Lung (tissue), 12 donors: Measurements from ENCODE around the gene NUDT9. TPM values are rescaled to one million over a fixed set of nuclear protein-coding genes. Genes with fewer than 3 reads are reported as not detected.
"Not testable (repeated sequence)": the region's sequence is repeated elsewhere in the genome, so short reads cannot be mapped to it uniquely, and the experiment has no call there.

Experiments used
- ATAC-seq: fragments of 200-7000 bp; cut with Tn5 transposase; one replicate; pipeline ENCODE4 v1.9.1; 2020; ENCODE audit warnings: moderate number of reproducible peaks; ENCODE audit not compliant: insufficient read depth, low FRiP score
- DNase-seq, 3 donors: peaks; one replicate each; pipeline ENCODE4 v3.0.0-alpha.2; 2013 to 2017
- H3K27ac ChIP-seq, 2 donors: one replicate each; pipeline ENCODE4 v1.5.1; 2013; ENCODE audit warnings: mild to moderate bottlenecking in 2 of 2, moderate library complexity in 2 of 2, control low read depth in 1 of 2, inconsistent platforms in 1 of 2, low read depth in 1 of 2, low read length in 1 of 2
- H3K27me3 ChIP-seq, 3 donors: one replicate each; pipeline ENCODE4 v1.5.1; 2013; ENCODE audit warnings: low read length in 2 of 3; ENCODE audit not compliant: control insufficient read depth in 3 of 3, insufficient read depth in 3 of 3
- H3K36me3 ChIP-seq, 4 donors: one replicate each; pipeline ENCODE4 v1.5.1; 2013; ENCODE audit warnings: low read length in 4 of 4, mild to moderate bottlenecking in 1 of 4, moderate library complexity in 1 of 4; ENCODE audit not compliant: control insufficient read depth in 4 of 4, insufficient read depth in 4 of 4
- H3K4me1 ChIP-seq, 5 donors: one replicate each; pipeline ENCODE4 v1.5.1; 2013; ENCODE audit warnings: low read length in 5 of 5, mild to moderate bottlenecking in 2 of 5, moderate library complexity in 1 of 5; ENCODE audit not compliant: control insufficient read depth in 5 of 5, insufficient read depth in 5 of 5
- H3K4me3 ChIP-seq: one replicate; pipeline ENCODE4 v1.5.1; 2013; ENCODE audit warnings: mild to moderate bottlenecking, control low read depth, moderate library complexity
- H3K9ac ChIP-seq, 2 donors: one replicate each; pipeline ENCODE4 v1.5.1; 2013; ENCODE audit warnings: low read length in 2 of 2, control low read depth in 1 of 2; ENCODE audit not compliant: insufficient read depth in 1 of 2
- H3K9me3 ChIP-seq, 4 donors: one replicate each; pipeline ENCODE4 v1.5.1; 2013; ENCODE audit warnings: low read length in 3 of 4, mild to moderate bottlenecking in 1 of 4, moderate library complexity in 1 of 4; ENCODE audit not compliant: control insufficient read depth in 4 of 4, insufficient read depth in 3 of 4
- WGBS, 2 donors: extraction: QIAGEN DNeasy Blood & Tissue Kit; methylation state at CpG; one replicate each; pipeline ENCODE4 v1.1.7; 2013; 5-methylcytosine and 5-hydroxymethylcytosine counted together
- polyA plus RNA-seq, 2 donors: library from polyadenylated mRNA; stranded (reverse); fragments of 200-250 nt; gene quantifications; one replicate each; pipeline ENCODE4 v1.2.1, GENCODE V29; 2013
- total RNA-seq, 2 donors: library from RNA; depleted of rRNA in 1 of 2; stranded (reverse); fragments of >200 nt in 1 of 2; gene quantifications; one replicate each; pipeline ENCODE4 v1.2.1, GENCODE V29; 2014 to 2021
- TF ChIP-seq, protein P1 (sequence below): IDR thresholded peaks from 2 replicates; pipeline ENCODE4 v1.5.1; 2012; ENCODE audit warnings: mild to moderate bottlenecking; ENCODE audit errors: control extremely low read depth, extremely low read depth
- donor health status: control.
- donor health status: control.
- donor health status: Bipolar disorder and iron deficiency.
- donor health status: healthy.
- donor health status: DM: yes; HTN: yes; CAD: no.

Gene NUDT9
- total and polyA plus RNA-seq, 4 donors, result 20.1 to 72.8 (median 32.6) TPM

DNA sequence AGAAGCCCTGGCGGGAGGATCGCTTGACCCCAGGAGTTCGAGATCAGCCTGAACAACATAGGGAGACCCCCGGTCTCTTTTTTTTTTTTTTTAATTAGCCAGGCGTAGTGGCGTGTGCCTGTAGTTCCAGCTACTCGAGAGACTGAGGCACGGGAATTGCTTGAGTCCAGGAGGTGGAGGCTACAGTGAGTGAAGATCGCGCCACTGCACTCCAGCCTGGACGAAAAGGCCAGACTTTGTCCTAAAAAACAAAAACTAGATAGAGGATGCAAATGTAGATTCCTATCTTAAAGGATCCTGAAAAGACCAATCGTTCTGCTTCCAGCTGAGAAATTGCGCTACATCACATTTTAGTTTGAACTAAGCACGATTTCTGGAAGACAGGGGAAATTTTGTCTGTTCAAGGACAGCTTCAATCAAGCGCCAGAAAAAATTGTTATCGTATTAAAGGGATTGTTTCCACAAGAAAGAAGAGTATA, 30.8 kb upstream of the NUDT9 start:
- ATAC-seq (peak; percentile 25), DNase-seq (no peak)
- Histone ChIP-seq H3K9me3 (peaks cover 0 to 3% (median under 1%) of the 10 kb centered on the region in 4 donors), H3K27ac (peak overlapping the region; percentile 77), H3K4me3 (peak overlapping the region; percentile 39), H3K4me1 (peaks cover 0 to 11% (median 7%) of the 10 kb centered on the region in 5 donors), H3K9ac (peak overlapping the region; percentile 84 to 90), H3K36me3 (peaks cover 0 to 7% (median under 1%) of the 10 kb centered on the region in 4 donors), H3K27me3 (no peaks in the 10 kb centered on the region)
- TF ChIP-seq, protein P1, sequence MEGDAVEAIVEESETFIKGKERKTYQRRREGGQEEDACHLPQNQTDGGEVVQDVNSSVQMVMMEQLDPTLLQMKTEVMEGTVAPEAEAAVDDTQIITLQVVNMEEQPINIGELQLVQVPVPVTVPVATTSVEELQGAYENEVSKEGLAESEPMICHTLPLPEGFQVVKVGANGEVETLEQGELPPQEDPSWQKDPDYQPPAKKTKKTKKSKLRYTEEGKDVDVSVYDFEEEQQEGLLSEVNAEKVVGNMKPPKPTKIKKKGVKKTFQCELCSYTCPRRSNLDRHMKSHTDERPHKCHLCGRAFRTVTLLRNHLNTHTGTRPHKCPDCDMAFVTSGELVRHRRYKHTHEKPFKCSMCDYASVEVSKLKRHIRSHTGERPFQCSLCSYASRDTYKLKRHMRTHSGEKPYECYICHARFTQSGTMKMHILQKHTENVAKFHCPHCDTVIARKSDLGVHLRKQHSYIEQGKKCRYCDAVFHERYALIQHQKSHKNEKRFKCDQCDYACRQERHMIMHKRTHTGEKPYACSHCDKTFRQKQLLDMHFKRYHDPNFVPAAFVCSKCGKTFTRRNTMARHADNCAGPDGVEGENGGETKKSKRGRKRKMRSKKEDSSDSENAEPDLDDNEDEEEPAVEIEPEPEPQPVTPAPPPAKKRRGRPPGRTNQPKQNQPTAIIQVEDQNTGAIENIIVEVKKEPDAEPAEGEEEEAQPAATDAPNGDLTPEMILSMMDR, result no peak
- 12 to 24% methylated on average over 16 of the region's 16 CpGs for WGBS, 2 donors

DNA sequence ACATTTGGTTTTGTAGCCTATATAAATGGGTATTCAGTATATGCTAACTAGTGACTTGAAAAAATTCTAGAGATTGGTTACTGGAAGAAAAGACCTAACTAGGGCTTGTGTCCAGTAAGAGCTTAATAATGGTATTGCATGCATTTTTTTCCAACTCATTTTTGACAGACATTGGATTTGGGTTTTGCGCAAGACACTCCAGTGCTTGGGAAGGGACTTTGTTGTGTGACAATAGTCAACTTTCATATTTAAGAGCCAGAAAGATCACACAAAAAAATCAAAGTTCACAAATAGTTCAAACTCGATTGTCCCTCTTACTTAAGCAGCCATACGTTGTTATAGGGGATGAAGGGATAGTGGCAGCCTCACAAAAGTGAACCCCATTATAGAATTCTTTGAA, 30.2 kb upstream of the NUDT9 start:
- DNase-seq, result no peak
- Histone ChIP-seq H3K4me3 (no peak overlapping the region), H3K9ac (no peak overlapping the region), H3K27ac (no peak overlapping the region), H3K27me3 (no peaks in the 10 kb centered on the region), H3K9me3 (peaks cover 0 to 3% (median under 1%) of the 10 kb centered on the region in 4 donors), H3K36me3 (peaks cover 0 to 7% (median under 1%) of the 10 kb centered on the region in 4 donors), H3K4me1 (peaks cover 0 to 11% (median 4%) of the 10 kb centered on the region in 5 donors)
- TF ChIP-seq, protein P1, result no peak
- no peak for ATAC-seq
- 71 to 83% methylated on average over 3 of the region's 3 CpGs for WGBS, 2 donors

DNA sequence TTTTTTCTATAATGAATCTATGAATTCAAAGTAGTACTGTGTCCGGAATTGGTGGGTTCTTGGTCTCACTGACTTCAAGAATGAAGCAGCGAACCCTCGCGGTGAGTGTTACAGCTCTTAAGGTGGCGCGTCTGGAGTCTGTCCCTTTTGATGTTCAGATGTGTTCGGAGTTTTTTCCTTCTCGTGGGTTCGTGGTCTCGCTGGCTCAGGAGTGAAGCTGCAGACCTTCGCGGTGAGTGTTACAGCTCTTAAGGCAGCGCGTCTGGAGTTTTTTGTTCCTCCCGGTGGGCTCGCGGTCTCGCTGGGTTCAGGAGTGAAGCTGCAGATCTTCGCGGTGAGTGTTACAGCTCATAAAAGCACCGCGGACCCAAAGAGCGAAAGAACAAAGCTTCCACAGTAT, 27.3 kb upstream of the NUDT9 start:
- not testable (repeated sequence) for ATAC-seq, DNase-seq, H3K4me3 ChIP-seq, H3K9ac ChIP-seq, H3K27me3 ChIP-seq, H3K36me3 ChIP-seq, H3K27ac ChIP-seq, H3K9me3 ChIP-seq, H3K4me1 ChIP-seq
- 86 to 91% methylated on average over 23 of the region's 23 CpGs for WGBS, 2 donors

DNA sequence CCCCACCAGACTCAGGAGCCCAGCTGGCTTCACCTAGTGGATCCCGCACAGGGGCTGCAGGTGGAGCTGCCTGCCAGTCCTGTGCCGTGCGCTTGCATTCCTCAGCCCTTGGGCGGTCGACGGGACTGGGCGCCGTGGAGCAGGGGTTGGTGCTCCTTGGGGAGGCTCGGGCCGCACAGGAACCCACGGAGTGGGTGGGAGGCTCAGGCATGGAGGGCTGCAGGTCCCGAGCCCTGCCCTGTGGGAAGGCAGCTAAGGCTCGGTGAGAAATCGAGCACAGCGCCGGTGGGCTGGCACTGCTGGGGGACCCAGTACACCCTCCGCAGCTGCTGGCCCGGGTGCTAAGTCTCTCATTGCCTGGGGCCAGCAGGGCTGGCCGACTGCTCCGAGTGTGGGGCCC, 26.5 kb upstream of the NUDT9 start:
- H3K9ac ChIP-seq, ATAC-seq, DNase-seq, H3K27me3 ChIP-seq, H3K27ac ChIP-seq, H3K4me3 ChIP-seq, H3K4me1 ChIP-seq, H3K36me3 ChIP-seq, H3K9me3 ChIP-seq: not testable (repeated sequence)
- 96 to 99% methylated on average over 16 to 20 of the region's 20 CpGs for WGBS, 2 donors
